Measurements from ENCODE around the gene FTH1. TPM values are rescaled to one million over a fixed set of nuclear protein-coding genes. Genes with fewer than 3 reads are reported as not detected.

Gene FTH1
- total RNA-seq, 1 experiment from 2014 or later, result 2,322 TPM

- Histone ChIP-seq H3K4me1 (ENCODE audit: control insufficient read depth, insufficient read depth, low read length) (no peaks in the 10 kb centered on the region), H3K9me3 (ENCODE audit: control insufficient read depth, insufficient read depth, low read depth, low read length) (no peaks in the 10 kb centered on the region), H3K4me3 (ENCODE audit: low read depth in 2 of 2, low read length in 2 of 2) (no peak overlapping the region), H3K27me3 (ENCODE audit: control insufficient read depth, insufficient read depth, low read length) (no peaks in the 10 kb centered on the region), H3K27ac (ENCODE audit: low read length) (no peak overlapping the region), H3K36me3 (ENCODE audit: control insufficient read depth, insufficient read depth, low read length) (no peaks in the 10 kb centered on the region)
- intact Hi-C loops (cut with micrococcal nuclease; ENCODE audit: unreplicated experiment) (no loop called here), in situ Hi-C loops (cut with HindIII; ENCODE audit: low pct_unique_long_range_greater_than_20kb, low sequenced_read_pairs) (no loop called here)
- no peak for DNase-seq (ENCODE audit: low read depth, low spot score)
- no TSS peak for BruUV-seq (replicated peaks)
- CTCF ChIA-PET, result interaction anchor here (0.6 to 1.2 kb wide), 4 partner anchors 24 to 280 kb away, joined by 3 to 8 read pairs (median 4); no protein-coding TSS in a partner anchor
- POLR2A ChIA-PET, result no interaction called here
- ATAC-seq, result no peak
- TF ChIP-seq CTCF (IDR thresholded peaks at IDR 0.05), result no peak
- TF ChIP-seq POLR2AphosphoS5 (IDR thresholded peaks at IDR 0.05; ENCODE audit: low read depth, low read length), result no peak
Measured at GRCh38 chr11:61924064-61924455, 43.4 kb downstream of the FTH1 start.

- intact Hi-C loops (cut with micrococcal nuclease; ENCODE audit: unreplicated experiment), result no loop called here
- H3K9me3 ChIP-seq (ENCODE audit: control insufficient read depth, insufficient read depth, low read depth, low read length), result no peaks in the 10 kb centered on the region
- TF ChIP-seq TCF7L2 (IDR thresholded peaks at IDR 0.05; ENCODE audit: low read depth, low read length) (no peak), SIN3A (IDR thresholded peaks at IDR 0.05; ENCODE audit: borderline replicate concordance, insufficient read depth, low read depth, low read length) (no peak), CTCF (IDR thresholded peaks at IDR 0.05) (no peak), POLR2AphosphoS5 (IDR thresholded peaks at IDR 0.05; ENCODE audit: low read depth, low read length) (no peak), REST (IDR thresholded peaks at IDR 0.05; ENCODE audit: insufficient read depth in 1 of 2, low read depth in 2 of 2, low read length in 1 of 2) (0 out of 4 replicates have a peak, but pooled peaks of 1 of the 2 experiments have one; percentile 26)
- ChIA-PET CTCF (interaction anchor here (0.6 to 0.9 kb wide), 4 partner anchors 24 to 281 kb away, joined by 3 to 8 read pairs (median 4); no protein-coding TSS in a partner anchor), POLR2A (interaction anchor here (0.6 kb wide), 1 partner anchor 70 kb away, joined by 4 read pairs; no protein-coding TSS in a partner anchor)
- ATAC-seq, result no peak; the same call in 1 of the 2 replicates
- no peak overlapping the region for H3K27ac ChIP-seq (ENCODE audit: low read length)
- H3K4me3 ChIP-seq (ENCODE audit: low read depth in 2 of 2, low read length in 2 of 2), result no peak overlapping the region
- no peak for DNase-seq (ENCODE audit: low read depth, low spot score)
- H3K36me3 ChIP-seq (ENCODE audit: control insufficient read depth, insufficient read depth, low read length), result no peaks in the 10 kb centered on the region
- H3K27me3 ChIP-seq (ENCODE audit: control insufficient read depth, insufficient read depth, low read length), result no peaks in the 10 kb centered on the region
- no TSS peak for BruUV-seq (replicated peaks)
- H3K4me1 ChIP-seq (ENCODE audit: control insufficient read depth, insufficient read depth, low read length), result no peaks in the 10 kb centered on the region
- in situ Hi-C loops (cut with HindIII; ENCODE audit: low pct_unique_long_range_greater_than_20kb, low sequenced_read_pairs), result no loop called here
Measured at GRCh38 chr11:61923166-61924063, 44.0 kb downstream of the FTH1 start.

Measured in Panc1 (cell line).